K562 (cell line): ENCODE data around the gene RAB3D. TPM values are rescaled to one million over a fixed set of nuclear protein-coding genes. Genes with fewer than 3 reads are reported as not detected.

Source experiments
- BRCA1 ChIP-seq, 2 experiments: fragments of 450-650 bp in 1 of 2; sonication (generic) in 1 of 2; formaldehyde crosslinking in 1 of 2; IDR thresholded peaks; 2 replicates each; pipeline versions ENCODE4 v1.5.0 to v1.6.1; 2017 to 2020; ENCODE audit warnings: mild to moderate bottlenecking in 1 of 2, missing genetic modification reagents in 1 of 2
- BRD9 ChIP-seq: fragments of 450-650 bp; IDR thresholded peaks from 2 replicates; pipeline ENCODE4 v1.6.1; 2018; ENCODE audit warnings: low read depth; ENCODE audit not compliant: partially characterized antibody
- COPS2 ChIP-seq: fragments of 450-650 bp; conservative IDR thresholded peaks from 2 replicates; pipeline ENCODE4 v1.6.1; 2016; ENCODE audit warnings: mild to moderate bottlenecking, moderate library complexity
- JUN ChIP-seq, 2 experiments: sonication (generic) in 1 of 2; formaldehyde crosslinking in 1 of 2; IDR thresholded peaks; 2 replicates each; pipeline versions ENCODE4 v1.6.1 to v1.8.0; 2012 to 2022; ENCODE audit warnings: borderline replicate concordance in 2 of 2, mild to moderate bottlenecking in 2 of 2, improper control_type of control experiment in 1 of 2, low read depth in 1 of 2, low read length in 1 of 2, missing genetic modification reagents in 1 of 2
- KLF1 ChIP-seq: fragments of 450-650 bp; IDR thresholded peaks from 2 replicates; pipeline ENCODE4 v1.6.1; 2016; ENCODE audit warnings: missing genetic modification characterization, missing compliant biosample characterization
- MCM7 ChIP-seq, 2 experiments: fragments of 450-650 bp; IDR thresholded peaks; 2 replicates each; pipeline ENCODE4 v1.6.1; 2016 to 2018
- MIER1 ChIP-seq: fragments of 450-650 bp; IDR thresholded peaks from 2 replicates; pipeline ENCODE4 v1.6.1; 2016; ENCODE audit warnings: antibody characterized with exemption, mild to moderate bottlenecking, low read depth
- NFIC ChIP-seq: fragments of 450-650 bp; IDR thresholded peaks from 2 replicates; pipeline ENCODE4 v1.6.1; 2017; ENCODE audit warnings: mild to moderate bottlenecking, inconsistent platforms
- NR3C1 ChIP-seq: sonication (generic); formaldehyde crosslinking; IDR thresholded peaks from 2 replicates; pipeline ENCODE4 v1.8.1; 2022; ENCODE audit warnings: missing genetic modification reagents
- NRF1 ChIP-seq, 2 experiments: fragments of 450-650 bp; IDR thresholded peaks in 1 of 2; conservative IDR thresholded peaks in 1 of 2; 2 replicates each; pipeline ENCODE4 v1.6.1; 2014; ENCODE audit warnings: mild to moderate bottlenecking in 2 of 2
- NUFIP1 ChIP-seq: fragments of 450-650 bp; IDR thresholded peaks from 2 replicates; pipeline ENCODE4 v1.6.1; 2018; ENCODE audit not compliant: partially characterized antibody
- PBX2 ChIP-seq, 2 experiments: IDR thresholded peaks in 1 of 2; conservative IDR thresholded peaks in 1 of 2; 2 replicates each; pipeline ENCODE4 v1.6.1; 2016; ENCODE audit warnings: low read depth in 2 of 2, mild to moderate bottlenecking in 1 of 2, missing compliant biosample characterization in 1 of 2, missing genetic modification characterization in 1 of 2, moderate library complexity in 1 of 2
- RHOXF2B ChIP-seq: fragments of 250-450 bp; sonication (Bioruptor Pico); conservative IDR thresholded peaks from 2 replicates; pipeline ENCODE4 v1.5.1; 2021
- SMARCA4 ChIP-seq: fragments of 450-650 bp; IDR thresholded peaks from 2 replicates; pipeline ENCODE4 v1.6.1; 2016
- TEAD4 ChIP-seq, 2 experiments: sonication (generic) in 1 of 2; formaldehyde crosslinking in 1 of 2; IDR thresholded peaks; 2 replicates each; pipeline versions ENCODE4 v1.6.1 to v1.8.0; 2012 to 2022; ENCODE audit warnings: borderline replicate concordance in 1 of 2, inconsistent platforms in 1 of 2, low read length in 1 of 2, mild to moderate bottlenecking in 1 of 2, missing genetic modification reagents in 1 of 2
- ZBTB33 ChIP-seq: sonication (generic); formaldehyde crosslinking; IDR thresholded peaks from 2 replicates; pipeline ENCODE4 v1.8.1; 2023; ENCODE audit warnings: mild to moderate bottlenecking, missing genetic modification reagents
- ZKSCAN1 ChIP-seq: fragments of 150-350 bp; IDR thresholded peaks from 2 replicates; pipeline ENCODE4 v1.6.1; 2016; ENCODE audit warnings: low read depth, low read length
- ZNF232 ChIP-seq: sonication (generic); formaldehyde crosslinking; IDR thresholded peaks from 2 replicates; pipeline ENCODE4 v1.8.0; 2022; ENCODE audit warnings: mild to moderate bottlenecking, missing genetic modification reagents
- ZNF79 ChIP-seq: fragments of 250-450 bp; sonication (Bioruptor Pico); IDR thresholded peaks from 2 replicates; pipeline ENCODE4 v1.4.0; 2020; ENCODE audit warnings: low read depth, mild to moderate bottlenecking, moderate library complexity
- polyA plus RNA-seq, 8 experiments: library from polyadenylated mRNA; depleted of rRNA in 4 of 8; stranded (reverse) in 5 of 8; unstranded in 3 of 8; fragments of >200 nt; fragmentation: Nextera tagmentation in 2 of 8; fragmentation: Illumina TruSeq in 1 of 8; extraction: Ambion mirVana in 2 of 8; extraction: Trizol in 1 of 8; gene quantifications; 2 replicates each; pipeline versions ENCODE4 v1.2.1 to v1.2.3, GENCODE V29; 2011 to 2014; ENCODE audit warnings: inconsistent platforms in 1 of 8, missing spikeins in 1 of 8
- total RNA-seq, 7 experiments: library from RNA; depleted of rRNA in 6 of 7; stranded (reverse); fragments of >200 nt in 6 of 7; fragmentation: Illumina TruSeq in 2 of 7; extraction: Trizol in 2 of 7; gene quantifications; 2 replicates each; pipeline versions ENCODE4 v1.2.1 to v1.2.3, GENCODE V29; 2011 to 2021; ENCODE audit warnings: low replicate concordance in 1 of 7
- TF ChIP-seq, protein P1 (sequence below): fragments of 250-450 bp; sonication (Bioruptor Pico); IDR thresholded peaks from 2 replicates; pipeline ENCODE4 v1.5.0; 2022; ENCODE audit warnings: mild to moderate bottlenecking

Gene RAB3D
- total and polyA plus RNA-seq, 9 of the 15 experiments (the other 6 are each of a cell fraction or from before 2014, with no cell fraction given): 0.34 to 3.3 (median 1.3) TPM

DNA sequence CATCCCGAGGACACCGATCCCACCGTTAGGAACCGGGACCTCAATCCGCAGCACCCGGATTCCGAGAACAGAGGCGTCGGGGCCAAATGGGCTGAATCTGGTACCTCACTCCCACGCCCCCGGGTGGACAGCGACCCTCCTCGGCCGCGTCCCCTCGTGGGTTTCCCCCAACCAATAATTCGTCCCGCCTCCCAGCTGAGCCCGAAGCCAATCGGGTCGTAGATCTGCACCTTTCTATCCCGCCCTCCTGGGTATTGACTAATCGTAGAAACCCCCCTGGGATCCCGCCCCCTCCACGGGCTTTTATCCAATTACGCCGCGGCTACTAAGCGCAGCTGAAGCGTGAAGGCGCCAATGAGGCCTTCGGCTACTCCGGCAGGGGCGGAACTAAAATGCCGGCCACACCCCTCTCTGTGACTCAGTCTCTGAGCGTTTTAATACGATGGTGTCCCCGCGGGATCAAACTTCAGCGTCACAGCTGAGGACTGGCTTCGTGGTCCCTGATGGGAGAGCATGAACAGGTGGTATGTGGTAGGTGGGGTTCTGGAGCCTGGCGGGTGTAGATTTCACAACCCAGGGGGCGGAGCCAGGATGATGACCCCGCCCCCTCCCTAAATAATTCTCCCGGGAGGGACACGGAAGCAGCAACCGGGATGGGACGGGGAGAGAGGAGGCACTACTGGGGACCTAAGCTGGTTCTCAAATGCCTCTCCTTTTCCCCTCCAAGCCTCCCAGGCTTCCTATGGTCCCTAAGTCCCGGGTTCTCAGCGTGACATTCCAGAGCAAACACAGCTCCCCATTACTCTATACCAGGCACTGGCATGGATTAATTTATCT lies 6.9 kb upstream of the RAB3D start, which contains the start of the genes CCDC159 and TMEM205 (continued):
- TF ChIP-seq ZNF79 (CRISPR knock-in tag): no peak
- peak; percentile 15; the same call in 1 of the 2 replicates for TF ChIP-seq JUN (IDR thresholded peaks at IDR 0.05; ENCODE audit: borderline replicate concordance, low read depth, low read length)
- TF ChIP-seq JUN (CRISPR knock-in tag; IDR thresholded peaks at IDR 0.05; ENCODE audit: borderline replicate concordance): no peak
- no peak for TF ChIP-seq NR3C1 (CRISPR knock-in tag)
- TF ChIP-seq BRCA1 (IDR thresholded peaks at IDR 0.05): no peak
- no peak for TF ChIP-seq BRCA1 (CRISPR knock-in tag; IDR thresholded peaks at IDR 0.05)
- TF ChIP-seq, protein P1, sequence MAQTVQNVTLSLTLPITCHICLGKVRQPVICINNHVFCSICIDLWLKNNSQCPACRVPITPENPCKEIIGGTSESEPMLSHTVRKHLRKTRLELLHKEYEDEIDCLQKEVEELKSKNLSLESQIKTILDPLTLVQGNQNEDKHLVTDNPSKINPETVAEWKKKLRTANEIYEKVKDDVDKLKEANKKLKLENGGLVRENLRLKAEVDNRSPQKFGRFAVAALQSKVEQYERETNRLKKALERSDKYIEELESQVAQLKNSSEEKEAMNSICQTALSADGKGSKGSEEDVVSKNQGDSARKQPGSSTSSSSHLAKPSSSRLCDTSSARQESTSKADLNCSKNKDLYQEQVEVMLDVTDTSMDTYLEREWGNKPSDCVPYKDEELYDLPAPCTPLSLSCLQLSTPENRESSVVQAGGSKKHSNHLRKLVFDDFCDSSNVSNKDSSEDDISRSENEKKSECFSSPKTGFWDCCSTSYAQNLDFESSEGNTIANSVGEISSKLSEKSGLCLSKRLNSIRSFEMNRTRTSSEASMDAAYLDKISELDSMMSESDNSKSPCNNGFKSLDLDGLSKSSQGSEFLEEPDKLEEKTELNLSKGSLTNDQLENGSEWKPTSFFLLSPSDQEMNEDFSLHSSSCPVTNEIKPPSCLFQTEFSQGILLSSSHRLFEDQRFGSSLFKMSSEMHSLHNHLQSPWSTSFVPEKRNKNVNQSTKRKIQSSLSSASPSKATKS (CRISPR knock-in tag): no peak
- TF ChIP-seq TEAD4 (IDR thresholded peaks at IDR 0.05; ENCODE audit: low read length): peak; percentile 41; the same call in 1 of the 2 replicates
- TF ChIP-seq TEAD4 (CRISPR knock-in tag; IDR thresholded peaks at IDR 0.05; ENCODE audit: borderline replicate concordance): no peak
- no peak for TF ChIP-seq COPS2
- TF ChIP-seq PBX2 (CRISPR knock-in tag; IDR thresholded peaks at IDR 0.05; ENCODE audit: low read depth): no peak
- peak; percentile 72; the same call in 1 of the 2 replicates for TF ChIP-seq PBX2 (tag; conservative IDR thresholded peaks at IDR 0.05; ENCODE audit: low read depth)
- TF ChIP-seq BRD9: no peak
- 0 out of 2 replicates have a peak, but pooled peaks have one; percentile 26 for TF ChIP-seq ZNF232 (CRISPR knock-in tag)
- no peak for TF ChIP-seq NUFIP1
- TF ChIP-seq NRF1 (conservative IDR thresholded peaks at IDR 0.05 in 1 of 2, IDR thresholded peaks at IDR 0.05 in 1 of 2): peak; percentile 69 to 72
- no peak for TF ChIP-seq MIER1
- TF ChIP-seq ZKSCAN1: no peak
- TF ChIP-seq MCM7 (IDR thresholded peaks at IDR 0.05): no peak
- 0 out of 2 replicates have a peak, but pooled peaks have one; percentile 5 for TF ChIP-seq SMARCA4
- TF ChIP-seq KLF1 (tag): no peak
- no peak for TF ChIP-seq RHOXF2B (CRISPR knock-in tag)
- no peak for TF ChIP-seq NFIC
- TF ChIP-seq ZBTB33 (CRISPR knock-in tag): 0 out of 2 replicates have a peak, but pooled peaks have one; percentile 29
